Kidney (tissue), 14 donors: ENCODE results near the gene FOS. TPM values are rescaled to one million over a fixed set of nuclear protein-coding genes. Genes with fewer than 3 reads are reported as not detected.
A peak's percentile ranks its signal among the peaks of the same experiment; 100 is the strongest.

Experiments used
- DNase-seq, 5 donors: peaks; one replicate each; pipeline ENCODE4 v3.0.0-alpha.2; 2013 to 2020
- FAIRE-seq: peaks from 2 replicates; lab custom pipeline; 2012; peaks lifted over from hg19 to GRCh38; lab: Jason Lieb, UNC
- H3K27ac ChIP-seq, 2 donors: one replicate each; pipeline ENCODE4 v1.7.0; 2013; ENCODE audit warnings: low read depth in 2 of 2, low read length in 2 of 2, inconsistent platforms in 1 of 2
- H3K27me3 ChIP-seq: one replicate; pipeline ENCODE4 v1.7.1; 2013; ENCODE audit warnings: low read length, inconsistent platforms; ENCODE audit not compliant: control insufficient read depth, insufficient read depth
- H3K36me3 ChIP-seq, 3 donors: one replicate each; pipeline versions ENCODE4 v1.7.0 to v1.7.1; 2013; ENCODE audit warnings: low read length in 3 of 3, control low read depth in 1 of 3, inconsistent platforms in 1 of 3; ENCODE audit not compliant: insufficient read depth in 3 of 3, control insufficient read depth in 2 of 3
- H3K4me1 ChIP-seq, 3 donors: one replicate each; pipeline versions ENCODE4 v1.7.0 to v1.7.1; 2013; ENCODE audit warnings: low read length in 3 of 3, inconsistent platforms in 1 of 3, low read depth in 1 of 3; ENCODE audit not compliant: control insufficient read depth in 2 of 3, insufficient read depth in 2 of 3
- H3K4me3 ChIP-seq, 3 donors: one replicate each; pipeline versions ENCODE4 v1.7.0 to v1.8.1; 2013; ENCODE audit warnings: low read length in 3 of 3, control low read depth in 1 of 3, inconsistent platforms in 1 of 3
- H3K9ac ChIP-seq, 3 donors: one replicate each; pipeline versions ENCODE4 v1.7.0 to v1.7.1; 2013; ENCODE audit warnings: low read length in 3 of 3, control low read depth in 1 of 3, inconsistent platforms in 1 of 3
- H3K9me3 ChIP-seq, 3 donors: one replicate each; pipeline versions ENCODE4 v1.7.0 to v1.7.1; 2013; ENCODE audit warnings: low read length in 3 of 3, control low read depth in 1 of 3, inconsistent platforms in 1 of 3; ENCODE audit not compliant: control insufficient read depth in 2 of 3, insufficient read depth in 1 of 3
- intact Hi-C: fragments of 100-400 bp; cut with DNase I; formaldehyde crosslinking; loops from one replicate; pipeline ENCODE4 v1.11.1; 2022
- polyA plus RNA-seq: library from polyadenylated mRNA; stranded (reverse); fragments of 350-450 nt; fragmentation: Illumina TruSeq; extraction: RNeasy Lipid Tissue Mini Kit (QIAGEN cat#74804); gene quantifications from one replicate; pipeline ENCODE4 v1.2.3, GENCODE V29; 2014; ENCODE audit warnings: low read depth, low replicate concordance; ENCODE audit not compliant: insufficient read depth
- total RNA-seq: library from RNA; stranded (reverse); fragmentation: NEBNext Ultra II Directional; extraction: Animal tissue kit (Norgen Biotek cat#: 25700); gene quantifications from one replicate; pipeline ENCODE4 v1.2.1, GENCODE V29; 2021
- TF ChIP-seq, protein P1 (sequence below): IDR thresholded peaks from 3 replicates; pipeline ENCODE4 v1.5.1; 2012; ENCODE audit warnings: mild to moderate bottlenecking, moderate library complexity, borderline replicate concordance; ENCODE audit not compliant: insufficient read depth; ENCODE audit errors: extremely low read depth
- donor health status: control.
- donor health status: control.
- donor health status: control.
- donor health status: control.
- donor health status: control.
- donor health status: DM: yes; HTN: yes; CAD: no.
- donor health status: Normal renal cell carcinoma (clear cell type).

The FOS gene
- total and polyA plus RNA-seq, 2 donors from 2014 or later = 116 to 193 TPM

DNA sequence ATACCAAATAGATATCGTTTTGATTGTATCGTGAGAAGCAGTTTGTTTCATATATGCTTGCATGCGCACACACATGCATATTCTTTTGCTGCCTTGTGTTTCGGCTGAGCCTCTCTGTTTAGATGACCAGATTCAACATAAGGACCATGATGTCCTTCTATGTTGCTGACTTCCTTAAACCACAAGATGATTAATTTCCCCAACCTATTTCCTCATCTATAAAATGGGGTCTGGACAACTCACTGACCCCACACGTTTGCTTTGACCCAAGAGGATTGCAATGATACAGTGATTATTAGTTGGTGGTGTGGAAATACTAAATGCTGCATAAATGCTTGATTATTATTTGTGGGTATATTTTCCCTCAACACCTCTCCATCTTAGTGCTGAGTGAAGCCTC, 16.8 kb upstream of the FOS start:
- FAIRE-seq (no peak), DNase-seq (no peak)
- Histone ChIP-seq H3K36me3 (no peaks in the 10 kb centered on the region), H3K27me3 (no peaks in the 10 kb centered on the region), H3K27ac (no peak overlapping the region), H3K9me3 (no peaks in the 10 kb centered on the region), H3K4me3 (no peak overlapping the region), H3K4me1 (peaks cover 15 to 19% (median 15%) of the 10 kb centered on the region in 3 donors), H3K9ac (no peak overlapping the region)
- TF ChIP-seq, protein P1, sequence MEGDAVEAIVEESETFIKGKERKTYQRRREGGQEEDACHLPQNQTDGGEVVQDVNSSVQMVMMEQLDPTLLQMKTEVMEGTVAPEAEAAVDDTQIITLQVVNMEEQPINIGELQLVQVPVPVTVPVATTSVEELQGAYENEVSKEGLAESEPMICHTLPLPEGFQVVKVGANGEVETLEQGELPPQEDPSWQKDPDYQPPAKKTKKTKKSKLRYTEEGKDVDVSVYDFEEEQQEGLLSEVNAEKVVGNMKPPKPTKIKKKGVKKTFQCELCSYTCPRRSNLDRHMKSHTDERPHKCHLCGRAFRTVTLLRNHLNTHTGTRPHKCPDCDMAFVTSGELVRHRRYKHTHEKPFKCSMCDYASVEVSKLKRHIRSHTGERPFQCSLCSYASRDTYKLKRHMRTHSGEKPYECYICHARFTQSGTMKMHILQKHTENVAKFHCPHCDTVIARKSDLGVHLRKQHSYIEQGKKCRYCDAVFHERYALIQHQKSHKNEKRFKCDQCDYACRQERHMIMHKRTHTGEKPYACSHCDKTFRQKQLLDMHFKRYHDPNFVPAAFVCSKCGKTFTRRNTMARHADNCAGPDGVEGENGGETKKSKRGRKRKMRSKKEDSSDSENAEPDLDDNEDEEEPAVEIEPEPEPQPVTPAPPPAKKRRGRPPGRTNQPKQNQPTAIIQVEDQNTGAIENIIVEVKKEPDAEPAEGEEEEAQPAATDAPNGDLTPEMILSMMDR = no peak
- intact Hi-C loops = no loop called here

DNA sequence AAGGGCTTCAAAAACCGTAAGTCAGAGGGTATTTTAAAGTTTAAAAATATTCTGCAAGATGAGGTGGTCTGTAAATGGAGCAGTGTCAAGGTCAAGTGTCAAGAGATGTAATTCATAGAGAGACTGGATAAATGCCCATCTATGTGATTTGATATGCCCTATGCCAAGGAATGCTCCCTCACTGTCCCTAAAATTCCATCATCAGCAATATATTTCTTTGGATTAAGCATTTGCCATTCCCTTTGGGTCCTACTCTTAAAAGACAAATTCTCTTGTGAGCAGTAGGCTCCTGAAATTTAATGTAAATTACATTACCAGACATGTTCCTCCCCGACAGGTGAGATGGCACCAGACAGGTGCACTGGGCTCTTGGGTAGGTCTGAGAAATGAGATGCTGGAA, 16.0 kb upstream of the FOS start:
- FAIRE-seq = no peak
- H3K9ac ChIP-seq = no peak overlapping the region
- no peaks in the 10 kb centered on the region for H3K27me3 ChIP-seq
- TF ChIP-seq, protein P1 = no peak
- DNase-seq = no peak
- peaks cover 18 to 26% (median 22%) of the 10 kb centered on the region in 3 donors for H3K4me1 ChIP-seq
- no peaks in the 10 kb centered on the region for H3K9me3 ChIP-seq
- H3K4me3 ChIP-seq = no peak overlapping the region
- H3K27ac ChIP-seq = no peak overlapping the region
- intact Hi-C loops = no loop called here
- no peaks in the 10 kb centered on the region for H3K36me3 ChIP-seq

DNA sequence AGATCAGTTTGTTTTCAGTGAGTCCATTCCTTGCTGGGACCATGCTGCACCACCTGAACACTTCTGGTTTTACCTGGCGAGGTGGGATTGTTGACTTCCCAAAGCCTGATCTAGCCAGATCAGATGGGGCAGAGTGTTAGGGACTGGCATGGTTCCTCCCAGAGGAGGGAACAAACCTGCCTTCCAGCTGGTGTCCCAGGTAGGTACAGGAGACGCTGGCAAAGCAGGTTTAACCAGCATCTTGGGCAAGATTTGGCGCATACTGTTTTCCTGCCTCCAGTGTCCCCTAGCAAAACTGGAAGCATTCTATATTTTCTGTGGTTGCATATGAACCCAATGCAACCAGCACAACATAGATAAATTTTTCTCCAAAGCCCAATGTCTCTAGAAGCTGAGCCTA, 14.6 kb upstream of the FOS start:
- DNase-seq (no peak), FAIRE-seq (no peak)
- H3K4me1 ChIP-seq = peaks cover 14 to 19% (median 17%) of the 10 kb centered on the region in 3 donors
- no peaks in the 10 kb centered on the region for H3K9me3 ChIP-seq
- no peak overlapping the region for H3K4me3 ChIP-seq
- intact Hi-C loops = no loop called here
- no peaks in the 10 kb centered on the region for H3K27me3 ChIP-seq
- TF ChIP-seq, protein P1 = no peak
- H3K27ac ChIP-seq = peak overlapping the region in 1 of 2 donors; percentile 23
- H3K36me3 ChIP-seq = no peaks in the 10 kb centered on the region
- H3K9ac ChIP-seq = no peak overlapping the region
